ENCODE measurements around the gene COPB1. TPM values are rescaled to one million over a fixed set of nuclear protein-coding genes. Genes with fewer than 3 reads are reported as not detected.

COPB1 gene
- polyA plus RNA-seq, 1 donor from 2014 or later: 157 TPM

DNA sequence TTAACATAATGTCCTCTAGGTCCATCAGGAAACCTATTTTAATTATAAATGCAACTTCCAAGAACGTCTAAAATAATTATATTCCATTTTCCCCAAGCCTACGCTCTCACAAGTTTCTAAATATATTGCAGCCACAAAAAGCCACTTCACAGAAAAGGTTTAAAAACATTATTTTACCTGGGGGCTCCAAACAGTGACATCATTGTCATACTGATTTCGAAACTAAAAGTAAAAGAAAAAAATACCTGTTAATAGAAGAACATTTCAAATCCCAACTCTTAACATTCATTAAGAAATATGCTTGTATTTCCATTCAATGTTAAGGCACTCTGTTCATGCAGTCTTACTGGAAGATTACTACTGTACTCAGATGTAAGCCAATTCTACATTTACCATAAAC lies 19.2 kb upstream of the COPB1 start:
- Histone ChIP-seq H3K36me3 (ENCODE audit: insufficient read depth, low read length) (peaks cover 4% of the 10 kb centered on the region), H3K9me2 (ENCODE audit: insufficient read depth, low read length) (no peaks in the 10 kb centered on the region), H3K27ac (ENCODE audit: low read length) (no peak overlapping the region), H3K79me2 (replicated peaks; ENCODE audit: insufficient read depth, low read length) (peaks cover 18% of the 10 kb centered on the region), H3F3A (ENCODE audit: insufficient read depth, low read length, poor library complexity, severe bottlenecking) (no peaks in the 10 kb centered on the region), H3K4me2 (ENCODE audit: low read length) (peak overlapping the region; percentile 76), H3K9ac (ENCODE audit: low read length) (peak overlapping the region; percentile 85), H3K27me3 (ENCODE audit: insufficient read depth, low read depth, low read length) (no peaks in the 10 kb centered on the region), H2AFZ (ENCODE audit: low read depth, low read length) (no peak overlapping the region), H3K4me3 (ENCODE audit: low read length) (peak overlapping the region; percentile 75), H4K20me1 (ENCODE audit: insufficient read depth) (no peaks in the 10 kb centered on the region), H3K9me3 (ENCODE audit: low read length) (no peaks in the 10 kb centered on the region)
- no peak for TF ChIP-seq RAD21 (conservative IDR thresholded peaks at IDR 0.05)
- TF ChIP-seq, protein P1, sequence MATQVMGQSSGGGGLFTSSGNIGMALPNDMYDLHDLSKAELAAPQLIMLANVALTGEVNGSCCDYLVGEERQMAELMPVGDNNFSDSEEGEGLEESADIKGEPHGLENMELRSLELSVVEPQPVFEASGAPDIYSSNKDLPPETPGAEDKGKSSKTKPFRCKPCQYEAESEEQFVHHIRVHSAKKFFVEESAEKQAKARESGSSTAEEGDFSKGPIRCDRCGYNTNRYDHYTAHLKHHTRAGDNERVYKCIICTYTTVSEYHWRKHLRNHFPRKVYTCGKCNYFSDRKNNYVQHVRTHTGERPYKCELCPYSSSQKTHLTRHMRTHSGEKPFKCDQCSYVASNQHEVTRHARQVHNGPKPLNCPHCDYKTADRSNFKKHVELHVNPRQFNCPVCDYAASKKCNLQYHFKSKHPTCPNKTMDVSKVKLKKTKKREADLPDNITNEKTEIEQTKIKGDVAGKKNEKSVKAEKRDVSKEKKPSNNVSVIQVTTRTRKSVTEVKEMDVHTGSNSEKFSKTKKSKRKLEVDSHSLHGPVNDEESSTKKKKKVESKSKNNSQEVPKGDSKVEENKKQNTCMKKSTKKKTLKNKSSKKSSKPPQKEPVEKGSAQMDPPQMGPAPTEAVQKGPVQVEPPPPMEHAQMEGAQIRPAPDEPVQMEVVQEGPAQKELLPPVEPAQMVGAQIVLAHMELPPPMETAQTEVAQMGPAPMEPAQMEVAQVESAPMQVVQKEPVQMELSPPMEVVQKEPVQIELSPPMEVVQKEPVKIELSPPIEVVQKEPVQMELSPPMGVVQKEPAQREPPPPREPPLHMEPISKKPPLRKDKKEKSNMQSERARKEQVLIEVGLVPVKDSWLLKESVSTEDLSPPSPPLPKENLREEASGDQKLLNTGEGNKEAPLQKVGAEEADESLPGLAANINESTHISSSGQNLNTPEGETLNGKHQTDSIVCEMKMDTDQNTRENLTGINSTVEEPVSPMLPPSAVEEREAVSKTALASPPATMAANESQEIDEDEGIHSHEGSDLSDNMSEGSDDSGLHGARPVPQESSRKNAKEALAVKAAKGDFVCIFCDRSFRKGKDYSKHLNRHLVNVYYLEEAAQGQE (IDR thresholded peaks at IDR 0.05; ENCODE audit: borderline replicate concordance): no peak
- TF ChIP-seq EP300 (conservative IDR thresholded peaks at IDR 0.05; ENCODE audit: poor library complexity, severe bottlenecking): no peak
- TF ChIP-seq MXI1 (conservative IDR thresholded peaks at IDR 0.05; ENCODE audit: poor library complexity, severe bottlenecking): no peak
- TF ChIP-seq TAF1 (IDR thresholded peaks at IDR 0.05; ENCODE audit: low read depth): no peak
- TF ChIP-seq POLR2AphosphoS5 (IDR thresholded peaks at IDR 0.05): no peak
- TF ChIP-seq EZH2 (IDR thresholded peaks at IDR 0.05; ENCODE audit: borderline replicate concordance, insufficient read depth, low read length, poor library complexity, severe bottlenecking): no peak
- TF ChIP-seq CTCF (IDR thresholded peaks at IDR 0.05; ENCODE audit: poor library complexity, severe bottlenecking): no peak
- no peak for TF ChIP-seq SMC3 (conservative IDR thresholded peaks at IDR 0.05; ENCODE audit: poor library complexity)

GRCh38 chr11:14513800-14514199 lies 14.2 kb upstream of the COPB1 start:
- Histone ChIP-seq H3K79me2 (replicated peaks; ENCODE audit: insufficient read depth, low read length) (peaks cover 7% of the 10 kb centered on the region), H3K27ac (ENCODE audit: low read length) (no peak overlapping the region), H3K4me3 (ENCODE audit: low read length) (no peak overlapping the region), H3K4me2 (ENCODE audit: low read length) (no peak overlapping the region), H2AFZ (ENCODE audit: low read depth, low read length) (no peak overlapping the region), H3F3A (ENCODE audit: insufficient read depth, low read length, poor library complexity, severe bottlenecking) (no peaks in the 10 kb centered on the region), H4K20me1 (ENCODE audit: insufficient read depth) (no peaks in the 10 kb centered on the region), H3K9ac (ENCODE audit: low read length) (no peak overlapping the region), H3K9me2 (ENCODE audit: insufficient read depth, low read length) (no peaks in the 10 kb centered on the region), H3K27me3 (ENCODE audit: insufficient read depth, low read depth, low read length) (no peaks in the 10 kb centered on the region), H3K9me3 (ENCODE audit: low read length) (no peaks in the 10 kb centered on the region), H3K36me3 (ENCODE audit: insufficient read depth, low read length) (peaks cover 12% of the 10 kb centered on the region)
- TF ChIP-seq CTCF (IDR thresholded peaks at IDR 0.05; ENCODE audit: poor library complexity, severe bottlenecking): no peak
- TF ChIP-seq POLR2AphosphoS5 (IDR thresholded peaks at IDR 0.05): no peak
- TF ChIP-seq MXI1 (conservative IDR thresholded peaks at IDR 0.05; ENCODE audit: poor library complexity, severe bottlenecking): no peak
- no peak for TF ChIP-seq TAF1 (IDR thresholded peaks at IDR 0.05; ENCODE audit: low read depth)
- TF ChIP-seq, protein P1 (IDR thresholded peaks at IDR 0.05; ENCODE audit: borderline replicate concordance): no peak
- no peak for TF ChIP-seq EP300 (conservative IDR thresholded peaks at IDR 0.05; ENCODE audit: poor library complexity, severe bottlenecking)
- TF ChIP-seq RAD21 (conservative IDR thresholded peaks at IDR 0.05): no peak
- no peak for TF ChIP-seq EZH2 (IDR thresholded peaks at IDR 0.05; ENCODE audit: borderline replicate concordance, insufficient read depth, low read length, poor library complexity, severe bottlenecking)
- TF ChIP-seq SMC3 (conservative IDR thresholded peaks at IDR 0.05; ENCODE audit: poor library complexity): no peak

Data from neural cell (in vitro differentiated cells).